ENCODE results near the gene LRCH1. TPM values are rescaled to one million over a fixed set of nuclear protein-coding genes. Genes with fewer than 3 reads are reported as not detected.

LRCH1 gene
- total RNA-seq, 1 experiment from 2014 or later = 27.0 TPM

DNA sequence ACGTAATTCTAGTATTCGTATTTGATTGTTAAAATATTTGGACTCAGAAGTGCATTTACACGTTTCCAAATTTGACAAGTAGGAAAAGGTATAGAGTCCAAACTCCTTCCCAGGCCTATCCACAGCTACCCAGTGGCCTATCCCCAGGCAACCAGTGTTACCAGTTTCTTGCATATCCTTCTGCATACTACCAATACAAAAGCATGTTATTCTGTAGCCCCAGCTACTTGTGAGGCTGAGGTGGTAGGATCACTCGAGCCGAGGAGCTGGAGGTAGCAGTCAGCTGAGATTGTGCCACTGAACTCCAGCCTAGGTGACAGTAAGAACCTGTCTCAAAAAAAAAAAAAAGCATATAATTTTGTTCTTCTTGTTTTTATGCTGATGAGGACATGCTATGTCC, 67.1 kb downstream of the LRCH1 start:
- Mint-ChIP-seq H3K4me3 (ENCODE audit: unreplicated experiment) (no peak overlapping the region), H3K27ac (ENCODE audit: unreplicated experiment) (peak overlapping the region; percentile 22), H3K4me1 (ENCODE audit: low read depth, unreplicated experiment) (peaks cover 62% of the 10 kb centered on the region), H3K9me3 (ENCODE audit: unreplicated experiment) (no peaks in the 10 kb centered on the region), H3K27me3 (ENCODE audit: insufficient read depth, unreplicated experiment) (no peaks in the 10 kb centered on the region), H3K36me3 (ENCODE audit: insufficient read depth, unreplicated experiment) (peaks cover 7% of the 10 kb centered on the region)
- ChIA-PET CTCF (no interaction called here), POLR2A (no interaction called here)
- H3K27me3 ChIP-seq (replicated peaks; ENCODE audit: control insufficient read depth, insufficient read depth, low read length) = no peaks in the 10 kb centered on the region
- no TSS peak for BruUV-seq (replicated peaks)
- no peaks in the 10 kb centered on the region for H3K36me3 ChIP-seq (ENCODE audit: control insufficient read depth, insufficient read depth, low read length)
- H3K9me3 ChIP-seq = no peaks in the 10 kb centered on the region
- TF ChIP-seq, protein P1, sequence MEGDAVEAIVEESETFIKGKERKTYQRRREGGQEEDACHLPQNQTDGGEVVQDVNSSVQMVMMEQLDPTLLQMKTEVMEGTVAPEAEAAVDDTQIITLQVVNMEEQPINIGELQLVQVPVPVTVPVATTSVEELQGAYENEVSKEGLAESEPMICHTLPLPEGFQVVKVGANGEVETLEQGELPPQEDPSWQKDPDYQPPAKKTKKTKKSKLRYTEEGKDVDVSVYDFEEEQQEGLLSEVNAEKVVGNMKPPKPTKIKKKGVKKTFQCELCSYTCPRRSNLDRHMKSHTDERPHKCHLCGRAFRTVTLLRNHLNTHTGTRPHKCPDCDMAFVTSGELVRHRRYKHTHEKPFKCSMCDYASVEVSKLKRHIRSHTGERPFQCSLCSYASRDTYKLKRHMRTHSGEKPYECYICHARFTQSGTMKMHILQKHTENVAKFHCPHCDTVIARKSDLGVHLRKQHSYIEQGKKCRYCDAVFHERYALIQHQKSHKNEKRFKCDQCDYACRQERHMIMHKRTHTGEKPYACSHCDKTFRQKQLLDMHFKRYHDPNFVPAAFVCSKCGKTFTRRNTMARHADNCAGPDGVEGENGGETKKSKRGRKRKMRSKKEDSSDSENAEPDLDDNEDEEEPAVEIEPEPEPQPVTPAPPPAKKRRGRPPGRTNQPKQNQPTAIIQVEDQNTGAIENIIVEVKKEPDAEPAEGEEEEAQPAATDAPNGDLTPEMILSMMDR (IDR thresholded peaks at IDR 0.05; ENCODE audit: insufficient read depth in 1 of 2, low read depth in 1 of 2, low read length in 1 of 2, severe bottlenecking in 1 of 2, unreplicated experiment in 1 of 2) = no peak
- intact Hi-C loops (cut with micrococcal nuclease; ENCODE audit: unreplicated experiment) = no loop called here
- peaks cover 84% of the 10 kb centered on the region for H3K4me1 ChIP-seq
- H3K4me3 ChIP-seq (ENCODE audit: low read depth, low read length) = no peak overlapping the region
- DNase-seq = no peak

- H3K27me3 ChIP-seq (replicated peaks; ENCODE audit: control insufficient read depth, insufficient read depth, low read length) = no peaks in the 10 kb centered on the region
- TF ChIP-seq, protein P1 (IDR thresholded peaks at IDR 0.05; ENCODE audit: insufficient read depth in 1 of 2, low read depth in 1 of 2, low read length in 1 of 2, severe bottlenecking in 1 of 2, unreplicated experiment in 1 of 2) = no peak
- intact Hi-C loops (cut with micrococcal nuclease; ENCODE audit: unreplicated experiment) = no loop called here
- H3K4me1 ChIP-seq = peaks cover 82% of the 10 kb centered on the region
- H3K9me3 ChIP-seq = no peaks in the 10 kb centered on the region
- no peaks in the 10 kb centered on the region for H3K9me3 Mint-ChIP-seq (ENCODE audit: unreplicated experiment)
- no peak overlapping the region for H3K4me3 Mint-ChIP-seq (ENCODE audit: unreplicated experiment)
- peaks cover 7% of the 10 kb centered on the region for H3K36me3 Mint-ChIP-seq (ENCODE audit: insufficient read depth, unreplicated experiment)
- ChIA-PET CTCF (no interaction called here), POLR2A (no interaction called here)
- DNase-seq = no peak
- H3K27me3 Mint-ChIP-seq (ENCODE audit: insufficient read depth, unreplicated experiment) = no peaks in the 10 kb centered on the region
- no peaks in the 10 kb centered on the region for H3K36me3 ChIP-seq (ENCODE audit: control insufficient read depth, insufficient read depth, low read length)
- BruUV-seq (replicated peaks) = no TSS peak
- H3K4me1 Mint-ChIP-seq (ENCODE audit: low read depth, unreplicated experiment) = peaks cover 64% of the 10 kb centered on the region
- peak overlapping the region; percentile 22 for H3K27ac Mint-ChIP-seq (ENCODE audit: unreplicated experiment)
- H3K4me3 ChIP-seq (ENCODE audit: low read depth, low read length) = no peak overlapping the region
Observed at GRCh38 chr13:46620471-46620870, 67.5 kb downstream of the LRCH1 start.

GRCh38 chr13:46621133-46621532, 68.2 kb downstream of the LRCH1 start:
- DNase-seq = no peak
- no peak overlapping the region for H3K4me3 ChIP-seq (ENCODE audit: low read depth, low read length)
- intact Hi-C loops (cut with micrococcal nuclease; ENCODE audit: unreplicated experiment) = no loop called here
- no TSS peak for BruUV-seq (replicated peaks)
- H3K36me3 ChIP-seq (ENCODE audit: control insufficient read depth, insufficient read depth, low read length) = no peaks in the 10 kb centered on the region
- H3K36me3 Mint-ChIP-seq (ENCODE audit: insufficient read depth, unreplicated experiment) = peaks cover 7% of the 10 kb centered on the region
- peaks cover 57% of the 10 kb centered on the region for H3K4me1 Mint-ChIP-seq (ENCODE audit: low read depth, unreplicated experiment)
- H3K27ac Mint-ChIP-seq (ENCODE audit: unreplicated experiment) = no peak overlapping the region
- CTCF ChIA-PET = no interaction called here
- POLR2A ChIA-PET = no interaction called here
- H3K4me3 Mint-ChIP-seq (ENCODE audit: unreplicated experiment) = no peak overlapping the region
- H3K9me3 Mint-ChIP-seq (ENCODE audit: unreplicated experiment) = no peaks in the 10 kb centered on the region
- peaks cover 75% of the 10 kb centered on the region for H3K4me1 ChIP-seq
- no peaks in the 10 kb centered on the region for H3K27me3 ChIP-seq (replicated peaks; ENCODE audit: control insufficient read depth, insufficient read depth, low read length)
- no peaks in the 10 kb centered on the region for H3K27me3 Mint-ChIP-seq (ENCODE audit: insufficient read depth, unreplicated experiment)
- no peaks in the 10 kb centered on the region for H3K9me3 ChIP-seq
- TF ChIP-seq, protein P1 (IDR thresholded peaks at IDR 0.05; ENCODE audit: insufficient read depth in 1 of 2, low read depth in 1 of 2, low read length in 1 of 2, severe bottlenecking in 1 of 2, unreplicated experiment in 1 of 2) = no peak

All from Caco-2 (cell line).